B cell (primary cell): ENCODE results near the gene ETFA.

Source experiments
- EZH2 ChIP-seq: IDR thresholded peaks from 2 replicates; pipeline ENCODE4 v1.6.1; 2012; ENCODE audit warnings: borderline replicate concordance, low read depth, mild to moderate bottlenecking, moderate library complexity, low read length; ENCODE audit not compliant: insufficient read depth, poor library complexity, severe bottlenecking
- TF ChIP-seq, protein P1 (sequence below): fragments of 200-600 bp; IDR thresholded peaks from one replicate; pipeline ENCODE4 v1.8.0; 2022; ENCODE audit warnings: antibody characterized with exemption, mild to moderate bottlenecking

DNA sequence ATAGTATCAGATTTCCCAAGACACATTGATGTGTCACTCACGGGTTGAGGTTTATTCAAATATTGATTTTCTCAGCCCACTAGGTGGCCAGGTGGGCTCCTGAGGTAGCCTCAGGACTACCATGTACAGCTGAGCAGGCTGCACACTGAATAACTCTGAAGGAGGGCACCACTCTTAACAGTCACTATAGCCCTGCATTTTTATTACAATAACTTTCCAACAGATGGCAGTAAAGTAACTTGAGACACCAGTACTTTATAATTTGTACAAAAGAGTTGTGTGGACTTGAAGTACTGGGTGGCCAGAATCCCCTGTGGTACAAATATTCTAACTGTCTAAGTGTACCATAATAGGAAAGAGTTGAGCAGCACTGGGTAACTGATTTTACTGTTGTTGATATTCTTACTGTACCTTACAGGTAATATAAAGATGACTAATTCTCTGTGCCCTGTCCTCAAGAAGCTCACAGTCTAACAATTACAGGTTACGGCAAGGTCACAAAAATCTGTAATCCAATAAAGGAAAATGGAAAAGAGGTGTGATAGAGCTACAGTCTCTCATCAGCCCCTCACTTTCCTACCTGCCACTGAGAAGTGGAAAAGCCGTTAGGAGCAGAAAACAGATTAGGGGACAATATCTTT is 76.0 kb downstream of the ETFA start:
- TF ChIP-seq, protein P1, sequence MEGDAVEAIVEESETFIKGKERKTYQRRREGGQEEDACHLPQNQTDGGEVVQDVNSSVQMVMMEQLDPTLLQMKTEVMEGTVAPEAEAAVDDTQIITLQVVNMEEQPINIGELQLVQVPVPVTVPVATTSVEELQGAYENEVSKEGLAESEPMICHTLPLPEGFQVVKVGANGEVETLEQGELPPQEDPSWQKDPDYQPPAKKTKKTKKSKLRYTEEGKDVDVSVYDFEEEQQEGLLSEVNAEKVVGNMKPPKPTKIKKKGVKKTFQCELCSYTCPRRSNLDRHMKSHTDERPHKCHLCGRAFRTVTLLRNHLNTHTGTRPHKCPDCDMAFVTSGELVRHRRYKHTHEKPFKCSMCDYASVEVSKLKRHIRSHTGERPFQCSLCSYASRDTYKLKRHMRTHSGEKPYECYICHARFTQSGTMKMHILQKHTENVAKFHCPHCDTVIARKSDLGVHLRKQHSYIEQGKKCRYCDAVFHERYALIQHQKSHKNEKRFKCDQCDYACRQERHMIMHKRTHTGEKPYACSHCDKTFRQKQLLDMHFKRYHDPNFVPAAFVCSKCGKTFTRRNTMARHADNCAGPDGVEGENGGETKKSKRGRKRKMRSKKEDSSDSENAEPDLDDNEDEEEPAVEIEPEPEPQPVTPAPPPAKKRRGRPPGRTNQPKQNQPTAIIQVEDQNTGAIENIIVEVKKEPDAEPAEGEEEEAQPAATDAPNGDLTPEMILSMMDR, result peak; percentile 65
- TF ChIP-seq EZH2, result no peak
